ENCODE measurements around the gene FOXE1. TPM values are rescaled to one million over a fixed set of nuclear protein-coding genes. Genes with fewer than 3 reads are reported as not detected.

Gene FOXE1
- total RNA-seq = 10 to 100 TPM in 3 of 4 donors, 1 to 10 TPM in 1; 7.1 to 17.4 (median 12.4) TPM

GRCh38 chr9:97853056-97853843, at the start of gene FOXE1:
Gene FOXE1 (plus strand): TSS chr9:97853226. CDS start chr9:97853915, 689 bp downstream.
- Histone ChIP-seq H3K27me3 (peaks cover 8 to 100% (median 19%) of the 10 kb centered on the region in 4 donors), H3K4me1 (peaks cover 29 to 82% (median 34%) of the 10 kb centered on the region in 3 donors), H3K4me3 (peak within 1 kb of the TSS; percentile 56 to 71 (median 67)), H3K36me3 (no peaks in the 10 kb centered on the region), H3K27ac (peak within 1 kb of the TSS; percentile 56 to 84 (median 79)), H3K9me3 (no peaks in the 10 kb centered on the region)
- intact Hi-C loops (cut with DNase I) = no loop called here
- TF ChIP-seq, protein P1, sequence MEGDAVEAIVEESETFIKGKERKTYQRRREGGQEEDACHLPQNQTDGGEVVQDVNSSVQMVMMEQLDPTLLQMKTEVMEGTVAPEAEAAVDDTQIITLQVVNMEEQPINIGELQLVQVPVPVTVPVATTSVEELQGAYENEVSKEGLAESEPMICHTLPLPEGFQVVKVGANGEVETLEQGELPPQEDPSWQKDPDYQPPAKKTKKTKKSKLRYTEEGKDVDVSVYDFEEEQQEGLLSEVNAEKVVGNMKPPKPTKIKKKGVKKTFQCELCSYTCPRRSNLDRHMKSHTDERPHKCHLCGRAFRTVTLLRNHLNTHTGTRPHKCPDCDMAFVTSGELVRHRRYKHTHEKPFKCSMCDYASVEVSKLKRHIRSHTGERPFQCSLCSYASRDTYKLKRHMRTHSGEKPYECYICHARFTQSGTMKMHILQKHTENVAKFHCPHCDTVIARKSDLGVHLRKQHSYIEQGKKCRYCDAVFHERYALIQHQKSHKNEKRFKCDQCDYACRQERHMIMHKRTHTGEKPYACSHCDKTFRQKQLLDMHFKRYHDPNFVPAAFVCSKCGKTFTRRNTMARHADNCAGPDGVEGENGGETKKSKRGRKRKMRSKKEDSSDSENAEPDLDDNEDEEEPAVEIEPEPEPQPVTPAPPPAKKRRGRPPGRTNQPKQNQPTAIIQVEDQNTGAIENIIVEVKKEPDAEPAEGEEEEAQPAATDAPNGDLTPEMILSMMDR (IDR thresholded peaks at IDR 0.05) = no peak
- peak in 1 of 4 donors; percentile 35 for TF ChIP-seq POLR2A (IDR thresholded peaks at IDR 0.05)
- no peak for DNase-seq
- WGBS, 2 donors = 0% methylated on average over 1 of the region's 83 CpGs; no CpG with 5 or more reads in 1 of the 2 donors

- peak overlapping the region; percentile 39 to 74 (median 47) for H3K4me3 ChIP-seq
- TF ChIP-seq, protein P1 (IDR thresholded peaks at IDR 0.05) = no peak
- TF ChIP-seq POLR2A (IDR thresholded peaks at IDR 0.05) = no peak
- no peak for DNase-seq
- peaks cover 9 to 33% (median 17%) of the 10 kb centered on the region in 3 donors for H3K4me1 ChIP-seq
- WGBS, 2 donors = 63% methylated on average over 5 of the region's 5 CpGs; no CpG with 5 or more reads in 1 of the 2 donors
- H3K9me3 ChIP-seq = no peaks in the 10 kb centered on the region
- intact Hi-C loops (cut with DNase I) = no loop called here
- H3K27ac ChIP-seq = peak overlapping the region; percentile 46 to 86 (median 82)
- no peaks in the 10 kb centered on the region for H3K36me3 ChIP-seq
- H3K27me3 ChIP-seq = peaks cover 0 to 47% (median 0%) of the 10 kb centered on the region in 4 donors
These were observed 49.0 kb upstream of the FOXE1 start for GRCh38 chr9:97804059-97804365.

GRCh38 chr9:97806721-97807120, 46.3 kb upstream of the FOXE1 start:
- intact Hi-C loops (cut with DNase I) = no loop called here
- Histone ChIP-seq H3K9me3 (no peaks in the 10 kb centered on the region), H3K27me3 (peaks cover 0 to 41% (median 0%) of the 10 kb centered on the region in 4 donors), H3K27ac (no peak overlapping the region), H3K4me1 (peaks cover 17 to 45% (median 18%) of the 10 kb centered on the region in 3 donors), H3K4me3 (no peak overlapping the region), H3K36me3 (no peaks in the 10 kb centered on the region)
- no peak for DNase-seq
- 16 to 26% methylated on average over 2 of the region's 2 CpGs for WGBS, 2 donors
- TF ChIP-seq, protein P1 (IDR thresholded peaks at IDR 0.05) = no peak
- no peak for TF ChIP-seq POLR2A (IDR thresholded peaks at IDR 0.05)

DNA sequence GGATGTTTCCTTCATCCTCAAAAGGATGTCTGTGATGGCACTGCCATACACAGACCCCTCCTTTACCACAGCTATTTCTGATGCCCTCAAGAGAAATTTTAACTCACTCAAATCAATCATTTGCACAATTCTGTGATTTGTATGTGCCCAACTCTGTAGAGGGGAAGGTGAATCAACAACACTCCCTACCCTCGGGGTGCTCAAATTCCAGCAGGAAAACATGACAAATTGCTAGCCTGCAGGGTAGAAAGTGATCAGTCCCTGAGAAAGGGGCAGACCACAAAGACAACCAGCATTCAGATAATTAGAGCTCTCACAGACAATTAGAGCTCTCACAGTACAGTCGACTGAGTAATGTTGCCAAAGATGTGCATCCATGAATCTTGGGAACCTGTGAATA, 45.3 kb upstream of the FOXE1 start:
- TF ChIP-seq, protein P1 (IDR thresholded peaks at IDR 0.05) = no peak
- TF ChIP-seq POLR2A (IDR thresholded peaks at IDR 0.05) = no peak
- Histone ChIP-seq H3K4me1 (peaks cover 13 to 42% (median 19%) of the 10 kb centered on the region in 3 donors), H3K4me3 (no peak overlapping the region), H3K9me3 (no peaks in the 10 kb centered on the region), H3K27me3 (peaks cover 0 to 35% (median 0%) of the 10 kb centered on the region in 4 donors), H3K27ac (no peak overlapping the region), H3K36me3 (no peaks in the 10 kb centered on the region)
- intact Hi-C loops (cut with DNase I) = no loop called here
- no peak for DNase-seq
- WGBS, 2 donors = 25 to 27% methylated on average over 2 of the region's 2 CpGs

DNA sequence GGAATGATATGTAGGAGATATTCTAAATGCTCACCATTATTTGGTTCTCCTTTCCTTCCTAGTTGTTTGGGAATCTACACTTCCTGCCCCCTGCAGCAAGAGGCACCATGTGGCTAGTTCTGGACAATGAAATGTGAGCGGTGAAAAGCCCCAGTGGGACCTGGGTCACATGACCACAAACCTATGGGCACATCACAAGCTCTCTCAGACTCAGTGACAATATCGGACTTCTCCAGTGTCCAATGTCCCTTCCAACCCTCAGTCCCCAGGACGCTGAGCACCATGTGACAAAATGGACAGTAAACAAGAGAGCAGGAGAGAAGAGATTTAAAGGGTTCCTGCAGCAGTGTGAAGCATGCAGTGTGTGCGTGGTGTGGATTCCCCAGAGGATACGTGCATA, 44.6 kb upstream of the FOXE1 start:
- intact Hi-C loops (cut with DNase I) = no loop called here
- no peaks in the 10 kb centered on the region for H3K36me3 ChIP-seq
- H3K9me3 ChIP-seq = no peaks in the 10 kb centered on the region
- peaks cover 0 to 28% (median 0%) of the 10 kb centered on the region in 4 donors for H3K27me3 ChIP-seq
- TF ChIP-seq POLR2A (IDR thresholded peaks at IDR 0.05) = no peak
- TF ChIP-seq, protein P1 (IDR thresholded peaks at IDR 0.05) = no peak
- no peak overlapping the region for H3K4me3 ChIP-seq
- WGBS, 2 donors = 74 to 77% methylated on average over 5 of the region's 5 CpGs
- H3K4me1 ChIP-seq = peaks cover 9 to 35% (median 15%) of the 10 kb centered on the region in 3 donors
- no peak overlapping the region for H3K27ac ChIP-seq
- no peak for DNase-seq

Measured in esophagus squamous epithelium (tissue), 5 donors.